Liver (tissue), 9 donors: ENCODE measurements around the gene SERPING1. TPM values are rescaled to one million over a fixed set of nuclear protein-coding genes. Genes with fewer than 3 reads are reported as not detected.

Source experiments
- DNase-seq: peaks from one replicate; pipeline ENCODE4 v3.0.0-alpha.2; 2017; ENCODE audit warnings: low spot score
- H3K27ac ChIP-seq, 2 donors: one replicate each; pipeline ENCODE4 v1.7.0; 2013; ENCODE audit warnings: inconsistent platforms in 2 of 2, low read length in 2 of 2, control low read depth in 1 of 2, low read depth in 1 of 2, mild to moderate bottlenecking in 1 of 2
- H3K27me3 ChIP-seq, 4 donors: one replicate each; pipeline versions ENCODE4 v1.6.1 to v1.7.0; 2013; ENCODE audit warnings: low read length in 3 of 4, inconsistent platforms in 1 of 4, mild to moderate bottlenecking in 1 of 4, moderate library complexity in 1 of 4; ENCODE audit not compliant: control insufficient read depth in 4 of 4, insufficient read depth in 4 of 4
- H3K36me3 ChIP-seq, 4 donors: one replicate each; pipeline versions ENCODE4 v1.6.1 to v1.7.0; 2013; ENCODE audit warnings: low read length in 3 of 4, mild to moderate bottlenecking in 3 of 4, low read depth in 1 of 4, moderate library complexity in 1 of 4; ENCODE audit not compliant: control insufficient read depth in 4 of 4, insufficient read depth in 3 of 4
- H3K4me1 ChIP-seq, 4 donors: one replicate each; pipeline versions ENCODE4 v1.6.1 to v1.7.0; 2013; ENCODE audit warnings: low read length in 3 of 4, mild to moderate bottlenecking in 3 of 4, moderate library complexity in 1 of 4; ENCODE audit not compliant: control insufficient read depth in 4 of 4, insufficient read depth in 4 of 4
- H3K4me3 ChIP-seq, 3 donors: one replicate each; pipeline versions ENCODE4 v1.6.1 to v1.7.0; 2013; ENCODE audit warnings: low read length in 3 of 3, control low read depth in 1 of 3, low read depth in 1 of 3, mild to moderate bottlenecking in 1 of 3
- H3K9ac ChIP-seq, 2 donors: one replicate each; pipeline ENCODE4 v1.7.0; 2013; ENCODE audit warnings: low read length in 2 of 2, mild to moderate bottlenecking in 2 of 2, moderate library complexity in 2 of 2, control low read depth in 1 of 2, low read depth in 1 of 2
- H3K9me3 ChIP-seq, 4 donors: one replicate each; pipeline versions ENCODE4 v1.6.1 to v1.7.0; 2013; ENCODE audit warnings: low read length in 3 of 4; ENCODE audit not compliant: control insufficient read depth in 4 of 4
- EGR1 ChIP-seq, 2 donors: IDR thresholded peaks; 2 replicates each; pipeline ENCODE4 v1.6.1; 2016 to 2018; ENCODE audit warnings: antibody characterized with exemption in 2 of 2, low read depth in 2 of 2
- GABPA ChIP-seq, 2 donors: IDR thresholded peaks in 1 of 2; conservative IDR thresholded peaks in 1 of 2; 2 replicates each; pipeline ENCODE4 v1.6.1; 2016; ENCODE audit warnings: antibody characterized with exemption in 2 of 2, mild to moderate bottlenecking in 1 of 2, moderate library complexity in 1 of 2
- HNF4A ChIP-seq, 2 donors: conservative IDR thresholded peaks; 2 replicates each; pipeline ENCODE4 v1.6.1; 2016; ENCODE audit warnings: antibody characterized with exemption in 2 of 2, mild to moderate bottlenecking in 2 of 2
- HNF4G ChIP-seq: IDR thresholded peaks from 2 replicates; pipeline ENCODE4 v1.6.1; 2016; ENCODE audit warnings: antibody characterized with exemption
- JUND ChIP-seq, 2 donors: IDR thresholded peaks; 2 replicates each; pipeline ENCODE4 v1.6.1; 2016; ENCODE audit warnings: antibody characterized with exemption in 2 of 2
- NR2F2 ChIP-seq: IDR thresholded peaks from 2 replicates; pipeline ENCODE4 v1.6.1; 2016; ENCODE audit warnings: antibody characterized with exemption
- RAD21 ChIP-seq, 2 donors: IDR thresholded peaks; 2 replicates each; pipeline ENCODE4 v1.6.1; 2016; ENCODE audit warnings: antibody characterized with exemption in 2 of 2, mild to moderate bottlenecking in 2 of 2
- RXRA ChIP-seq, 2 donors: IDR thresholded peaks; 2 replicates each; pipeline ENCODE4 v1.6.1; 2017 to 2018; ENCODE audit warnings: antibody characterized with exemption in 2 of 2, mild to moderate bottlenecking in 1 of 2
- SP1 ChIP-seq: IDR thresholded peaks from 2 replicates; pipeline ENCODE4 v1.6.1; 2018; ENCODE audit warnings: antibody characterized with exemption, mild to moderate bottlenecking
- YY1 ChIP-seq: IDR thresholded peaks from 2 replicates; pipeline ENCODE4 v1.6.1; 2016; ENCODE audit warnings: antibody characterized with exemption, mild to moderate bottlenecking
- WGBS: extraction: QIAGEN DNeasy Blood & Tissue Kit; methylation state at CpG from one replicate; pipeline ENCODE4 v1.1.7; 2013; 5-methylcytosine and 5-hydroxymethylcytosine counted together
- polyA plus RNA-seq, 2 donors: library from polyadenylated mRNA; stranded (reverse) in 1 of 2; unstranded in 1 of 2; fragments of 200-250 nt in 1 of 2; fragments of >200 nt in 1 of 2; fragmentation: Nextera tagmentation in 1 of 2; extraction: Ambion mirVana in 1 of 2; gene quantifications; one replicate each; pipeline versions ENCODE4 v1.2.1 to v1.2.3, GENCODE V29; 2013 to 2015
- total RNA-seq, 2 donors: library from RNA; depleted of rRNA; stranded (reverse); fragments of >200 nt; gene quantifications; one replicate each; pipeline ENCODE4 v1.2.3, GENCODE V29; 2014
- TF ChIP-seq, protein P1 (sequence below): IDR thresholded peaks from 2 replicates; pipeline ENCODE4 v1.6.1; 2016; ENCODE audit warnings: antibody characterized with exemption, mild to moderate bottlenecking
- TF ChIP-seq, protein P2 (sequence below): IDR thresholded peaks from 2 replicates; pipeline ENCODE4 v1.6.1; 2016; ENCODE audit warnings: antibody characterized with exemption
- TF ChIP-seq, protein P3 (sequence below): IDR thresholded peaks from 2 replicates; pipeline ENCODE4 v1.6.1; 2016; ENCODE audit warnings: antibody characterized with exemption
- TF ChIP-seq, protein P4 (sequence below): fragments of 150-350 bp; IDR thresholded peaks from 2 replicates; pipeline ENCODE4 v1.5.1; 2017; ENCODE audit warnings: improper control_type of control experiment, low read depth, low read length; ENCODE audit not compliant: missing input control
- donor health status: healthy.
- donor health status: healthy.
- donor health status: healthy.
- donor health status: healthy.
- donor health status: healthy.

The SERPING1 gene
- total and polyA plus RNA-seq, 4 donors = 235 to 2,911 (median 1,514) TPM

DNA sequence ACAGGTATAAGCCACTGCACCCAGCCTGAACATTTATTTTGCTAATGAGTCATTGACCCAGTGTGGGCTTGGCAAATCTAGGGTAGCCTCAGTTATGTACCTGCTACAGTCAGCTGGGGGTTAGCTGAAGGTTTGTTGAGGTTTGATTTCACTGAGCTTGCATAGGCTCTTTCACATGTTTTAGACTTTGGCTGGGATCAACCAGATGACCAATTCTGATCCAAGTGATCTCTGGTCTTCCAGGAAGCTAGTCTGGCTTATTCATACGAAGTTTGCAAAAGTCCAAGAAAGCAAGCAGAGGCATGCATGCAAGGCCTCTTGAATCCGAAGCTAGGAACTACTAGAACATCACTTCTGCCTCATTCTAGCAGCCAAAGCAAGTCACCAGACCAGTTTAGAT, 21.0 kb downstream of the SERPING1 start:
- TF ChIP-seq JUND (IDR thresholded peaks at IDR 0.05) (peak in 1 of 2 donors; percentile 29), SP1 (peak; percentile 57), NR2F2 (peak; percentile 17), HNF4A (conservative IDR thresholded peaks at IDR 0.05) (peak; percentile 76 to 85), GABPA (IDR thresholded peaks at IDR 0.05 in 1 of 2, conservative IDR thresholded peaks at IDR 0.05 in 1 of 2) (peak in 1 of 2 donors; percentile 10), RXRA (IDR thresholded peaks at IDR 0.05) (peak; percentile 57 to 84), EGR1 (IDR thresholded peaks at IDR 0.05; ENCODE audit: low read depth in 2 of 2) (no peak)
- TF ChIP-seq, protein P1, sequence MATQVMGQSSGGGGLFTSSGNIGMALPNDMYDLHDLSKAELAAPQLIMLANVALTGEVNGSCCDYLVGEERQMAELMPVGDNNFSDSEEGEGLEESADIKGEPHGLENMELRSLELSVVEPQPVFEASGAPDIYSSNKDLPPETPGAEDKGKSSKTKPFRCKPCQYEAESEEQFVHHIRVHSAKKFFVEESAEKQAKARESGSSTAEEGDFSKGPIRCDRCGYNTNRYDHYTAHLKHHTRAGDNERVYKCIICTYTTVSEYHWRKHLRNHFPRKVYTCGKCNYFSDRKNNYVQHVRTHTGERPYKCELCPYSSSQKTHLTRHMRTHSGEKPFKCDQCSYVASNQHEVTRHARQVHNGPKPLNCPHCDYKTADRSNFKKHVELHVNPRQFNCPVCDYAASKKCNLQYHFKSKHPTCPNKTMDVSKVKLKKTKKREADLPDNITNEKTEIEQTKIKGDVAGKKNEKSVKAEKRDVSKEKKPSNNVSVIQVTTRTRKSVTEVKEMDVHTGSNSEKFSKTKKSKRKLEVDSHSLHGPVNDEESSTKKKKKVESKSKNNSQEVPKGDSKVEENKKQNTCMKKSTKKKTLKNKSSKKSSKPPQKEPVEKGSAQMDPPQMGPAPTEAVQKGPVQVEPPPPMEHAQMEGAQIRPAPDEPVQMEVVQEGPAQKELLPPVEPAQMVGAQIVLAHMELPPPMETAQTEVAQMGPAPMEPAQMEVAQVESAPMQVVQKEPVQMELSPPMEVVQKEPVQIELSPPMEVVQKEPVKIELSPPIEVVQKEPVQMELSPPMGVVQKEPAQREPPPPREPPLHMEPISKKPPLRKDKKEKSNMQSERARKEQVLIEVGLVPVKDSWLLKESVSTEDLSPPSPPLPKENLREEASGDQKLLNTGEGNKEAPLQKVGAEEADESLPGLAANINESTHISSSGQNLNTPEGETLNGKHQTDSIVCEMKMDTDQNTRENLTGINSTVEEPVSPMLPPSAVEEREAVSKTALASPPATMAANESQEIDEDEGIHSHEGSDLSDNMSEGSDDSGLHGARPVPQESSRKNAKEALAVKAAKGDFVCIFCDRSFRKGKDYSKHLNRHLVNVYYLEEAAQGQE = no peak
- TF ChIP-seq, protein P2, sequence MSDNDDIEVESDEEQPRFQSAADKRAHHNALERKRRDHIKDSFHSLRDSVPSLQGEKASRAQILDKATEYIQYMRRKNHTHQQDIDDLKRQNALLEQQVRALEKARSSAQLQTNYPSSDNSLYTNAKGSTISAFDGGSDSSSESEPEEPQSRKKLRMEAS = peak; percentile 37
- H3K27me3 ChIP-seq = no peaks in the 10 kb centered on the region
- peak overlapping the region; percentile 18 to 33 for H3K27ac ChIP-seq
- H3K36me3 ChIP-seq = peaks cover 8 to 44% (median 33%) of the 10 kb centered on the region in 4 donors
- H3K4me3 ChIP-seq = no peak overlapping the region
- no peak for DNase-seq
- H3K9me3 ChIP-seq = no peaks in the 10 kb centered on the region
- peaks cover 11 to 56% (median 48%) of the 10 kb centered on the region in 4 donors for H3K4me1 ChIP-seq
- 40% methylated on average over 2 of the region's 2 CpGs for whole genome bisulfite sequencing
- H3K9ac ChIP-seq = no peak overlapping the region

DNA sequence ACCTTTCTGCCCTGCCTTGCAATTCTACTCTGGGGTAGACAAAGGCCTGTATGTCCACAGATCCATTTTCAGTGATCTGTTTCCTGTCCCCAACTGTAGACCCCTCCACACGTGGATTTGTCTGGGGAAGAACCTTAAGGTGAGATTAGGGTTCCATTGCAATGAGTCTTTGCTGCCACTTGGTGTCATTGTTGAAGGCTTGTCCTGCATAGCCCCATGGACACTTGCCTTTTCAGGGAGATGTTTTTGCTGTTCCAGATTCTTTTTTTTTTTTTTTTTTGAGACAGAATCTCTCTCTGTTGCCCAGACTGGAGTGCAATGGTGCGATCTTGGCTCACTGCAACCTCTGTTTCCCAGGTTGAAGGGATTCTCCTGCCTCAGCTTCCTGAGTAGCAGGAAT, 21.8 kb downstream of the SERPING1 start:
- H3K27me3 ChIP-seq = no peaks in the 10 kb centered on the region
- TF ChIP-seq, protein P3, sequence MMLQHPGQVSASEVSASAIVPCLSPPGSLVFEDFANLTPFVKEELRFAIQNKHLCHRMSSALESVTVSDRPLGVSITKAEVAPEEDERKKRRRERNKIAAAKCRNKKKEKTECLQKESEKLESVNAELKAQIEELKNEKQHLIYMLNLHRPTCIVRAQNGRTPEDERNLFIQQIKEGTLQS = no peak
- TF ChIP-seq HNF4G = no peak
- TF ChIP-seq, protein P2 = no peak
- no peak for TF ChIP-seq NR2F2
- TF ChIP-seq RAD21 (IDR thresholded peaks at IDR 0.05) = peak; percentile 17 to 59
- no peak for TF ChIP-seq YY1
- TF ChIP-seq, protein P4, sequence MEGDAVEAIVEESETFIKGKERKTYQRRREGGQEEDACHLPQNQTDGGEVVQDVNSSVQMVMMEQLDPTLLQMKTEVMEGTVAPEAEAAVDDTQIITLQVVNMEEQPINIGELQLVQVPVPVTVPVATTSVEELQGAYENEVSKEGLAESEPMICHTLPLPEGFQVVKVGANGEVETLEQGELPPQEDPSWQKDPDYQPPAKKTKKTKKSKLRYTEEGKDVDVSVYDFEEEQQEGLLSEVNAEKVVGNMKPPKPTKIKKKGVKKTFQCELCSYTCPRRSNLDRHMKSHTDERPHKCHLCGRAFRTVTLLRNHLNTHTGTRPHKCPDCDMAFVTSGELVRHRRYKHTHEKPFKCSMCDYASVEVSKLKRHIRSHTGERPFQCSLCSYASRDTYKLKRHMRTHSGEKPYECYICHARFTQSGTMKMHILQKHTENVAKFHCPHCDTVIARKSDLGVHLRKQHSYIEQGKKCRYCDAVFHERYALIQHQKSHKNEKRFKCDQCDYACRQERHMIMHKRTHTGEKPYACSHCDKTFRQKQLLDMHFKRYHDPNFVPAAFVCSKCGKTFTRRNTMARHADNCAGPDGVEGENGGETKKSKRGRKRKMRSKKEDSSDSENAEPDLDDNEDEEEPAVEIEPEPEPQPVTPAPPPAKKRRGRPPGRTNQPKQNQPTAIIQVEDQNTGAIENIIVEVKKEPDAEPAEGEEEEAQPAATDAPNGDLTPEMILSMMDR = peak; percentile 20
- no peak for TF ChIP-seq SP1
- H3K4me1 ChIP-seq = peaks cover 8 to 47% (median 40%) of the 10 kb centered on the region in 4 donors
- H3K4me3 ChIP-seq = no peak overlapping the region
- no peak overlapping the region for H3K9ac ChIP-seq
- DNase-seq = no peak
- WGBS = 98% methylated on average over 2 of the region's 2 CpGs
- peaks cover 3 to 37% (median 28%) of the 10 kb centered on the region in 4 donors for H3K36me3 ChIP-seq
- H3K9me3 ChIP-seq = no peaks in the 10 kb centered on the region
- no peak overlapping the region for H3K27ac ChIP-seq
